NCI-H82 (cell line): ENCODE results near the gene IQCK.
A peak's percentile ranks its signal among the peaks of the same experiment; 100 is the strongest.

Experiments
- DNase-seq: peaks from one replicate; lab custom pipeline; 2025; lab: John Stamatoyannopoulos, UW

The IQCK gene

DNA sequence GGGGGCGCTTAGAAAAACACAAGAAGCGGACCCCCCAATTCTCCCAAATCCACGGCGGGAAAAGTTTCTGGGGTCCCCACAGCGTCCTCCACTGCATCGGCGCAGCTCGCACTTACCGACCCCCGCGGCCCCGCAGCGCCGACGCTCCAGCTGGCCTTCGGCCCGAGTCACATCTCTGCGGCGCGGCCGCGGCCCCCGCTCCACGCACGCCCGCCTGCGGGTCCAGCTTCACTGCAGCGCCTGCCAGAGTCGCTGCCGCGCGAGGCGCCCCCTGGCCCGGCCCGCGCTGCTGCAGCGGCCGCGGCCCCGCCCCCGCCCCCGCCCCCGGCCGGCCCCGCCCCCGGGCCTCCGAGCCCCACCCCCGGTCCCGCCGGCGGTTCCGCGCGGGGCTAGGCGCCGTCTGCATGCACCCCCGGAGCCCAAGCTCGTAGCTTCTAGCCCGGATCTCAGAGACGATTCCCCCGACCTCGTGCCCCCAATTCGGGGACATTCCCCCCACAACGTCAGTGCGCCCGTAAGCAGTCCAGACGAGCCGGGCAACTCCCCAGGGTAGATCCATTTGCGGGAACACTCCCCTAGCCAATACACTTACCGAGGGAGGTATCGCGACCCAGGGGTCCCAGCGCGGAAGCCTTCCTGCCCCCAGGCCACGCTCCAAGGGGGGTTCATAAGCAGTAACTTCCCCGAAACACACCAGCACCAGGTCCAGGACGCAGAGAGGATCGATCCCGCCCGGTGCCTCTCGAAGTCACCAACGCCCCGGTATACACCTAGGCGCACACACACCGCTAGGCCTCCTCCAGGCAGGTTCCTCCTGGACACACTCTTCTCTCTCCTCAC is 166.8 kb downstream of the IQCK start, which contains the start of gene GPRC5B:
TSS of gene GPRC5B (minus strand) at position 238 of the 840 bp plus-strand sequence. CDS start 12,003 bp downstream, outside the sequence.
- peak; percentile 72 for DNase-seq

DNA sequence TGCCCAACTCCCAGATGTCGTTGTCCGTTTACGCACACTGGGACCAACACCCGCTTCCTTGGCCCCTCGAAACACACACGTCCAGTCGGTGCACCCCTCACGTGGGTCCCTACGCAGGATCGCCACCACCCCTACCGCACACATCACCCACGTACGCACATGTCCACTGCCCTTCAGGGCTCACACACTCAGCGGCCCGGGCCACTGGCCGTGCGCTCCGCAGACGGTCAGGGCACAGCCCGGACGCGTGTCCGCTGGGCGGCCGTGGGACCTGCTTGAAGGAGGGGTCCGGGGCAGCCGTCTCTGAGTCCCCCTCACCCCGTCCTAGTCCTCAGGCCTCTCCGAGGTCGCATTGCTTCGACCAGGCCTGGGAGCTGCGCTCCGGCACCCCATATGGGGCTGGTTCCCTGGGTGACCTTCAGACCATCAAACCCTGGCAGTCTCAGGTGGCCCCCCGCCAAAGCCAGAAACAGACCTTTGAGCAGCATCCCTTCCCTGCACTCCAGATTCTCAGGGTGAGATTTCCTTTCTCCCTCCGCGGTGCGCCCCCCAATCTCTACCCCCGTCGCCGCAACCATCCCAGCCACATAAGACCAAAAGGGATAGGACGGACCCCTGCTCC is 167.5 kb downstream of the IQCK start:
- DNase-seq: no peak

DNA sequence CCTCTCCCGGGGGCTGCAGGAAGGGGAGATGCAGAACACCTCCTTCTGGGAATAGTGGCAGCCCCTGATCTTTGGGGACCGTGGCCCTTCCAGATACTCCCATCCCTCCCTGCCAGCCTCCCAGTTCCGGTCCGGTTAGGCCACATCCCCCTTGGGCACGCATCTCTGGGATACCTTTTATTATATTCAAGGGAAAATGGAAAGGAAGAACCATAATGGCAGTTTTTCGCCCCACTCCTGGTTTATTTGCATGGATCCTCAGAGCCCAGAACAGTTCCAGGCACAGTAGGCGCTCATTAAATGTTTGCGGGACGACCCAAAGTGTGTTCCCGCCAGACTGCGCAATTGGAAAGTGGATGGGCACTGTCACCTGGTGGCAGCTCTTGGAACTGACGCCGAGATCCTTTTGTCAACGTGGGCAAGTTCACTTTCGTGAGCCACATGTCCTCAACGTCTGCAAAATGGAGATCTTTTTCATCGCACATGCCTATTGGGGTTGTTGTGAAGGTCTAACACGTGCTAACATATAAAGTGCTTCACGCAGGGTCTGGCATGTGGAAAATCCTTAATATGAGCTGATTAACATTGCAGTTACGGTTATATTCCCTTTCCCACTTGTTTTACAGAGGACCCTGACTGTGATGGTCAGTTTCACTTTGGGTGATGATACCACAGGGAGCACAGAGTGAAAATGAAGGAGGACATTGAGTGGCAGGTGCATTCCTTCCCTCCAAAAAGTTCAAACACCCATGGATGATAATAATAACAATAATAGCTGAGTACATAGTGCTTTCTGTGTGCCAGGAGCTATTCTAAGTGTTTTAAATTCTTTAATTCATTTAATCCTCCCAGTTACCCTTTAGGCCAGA is 168.2 kb downstream of the IQCK start:
- peak; percentile 80 for DNase-seq

DNA sequence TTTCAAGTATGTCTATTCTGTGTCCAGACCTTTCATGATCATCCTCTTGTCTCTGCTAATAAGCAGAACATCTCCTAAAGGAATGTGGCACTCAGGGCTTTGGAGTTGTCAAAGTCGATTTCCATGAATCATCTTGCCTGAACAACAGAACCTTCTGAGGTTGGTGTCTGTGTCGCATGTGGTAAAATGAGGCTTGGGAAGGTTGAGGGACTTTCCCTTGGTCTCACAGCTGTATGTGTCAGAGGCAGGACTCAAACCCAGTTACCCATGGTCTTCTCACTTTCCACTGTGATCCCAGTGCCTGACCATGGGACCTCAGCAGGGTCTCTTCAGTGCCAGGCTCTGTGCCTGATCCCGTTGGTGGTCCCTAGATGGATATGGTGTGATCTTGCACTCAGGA is 170.8 kb downstream of the IQCK start:
- no peak for DNase-seq

DNA sequence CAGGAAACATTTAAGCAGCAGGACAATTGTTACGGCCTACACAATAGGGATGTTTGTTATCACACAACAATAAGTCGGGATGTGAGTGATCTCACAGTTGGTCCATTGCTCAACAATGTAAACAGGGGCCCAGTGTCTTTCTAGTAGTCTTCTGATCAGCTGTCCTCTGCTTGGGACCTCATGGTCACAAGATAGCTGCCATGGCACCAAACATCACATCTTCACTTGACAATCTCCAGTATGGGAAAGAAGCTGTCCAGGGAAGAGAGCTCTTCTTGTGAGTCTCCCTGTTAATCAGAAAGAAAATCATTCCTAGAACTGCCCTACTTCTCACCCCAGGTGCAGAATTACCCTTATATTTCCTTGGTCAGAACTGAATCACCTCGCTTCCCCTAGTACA is 172.8 kb downstream of the IQCK start:
- DNase-seq: no peak

DNA sequence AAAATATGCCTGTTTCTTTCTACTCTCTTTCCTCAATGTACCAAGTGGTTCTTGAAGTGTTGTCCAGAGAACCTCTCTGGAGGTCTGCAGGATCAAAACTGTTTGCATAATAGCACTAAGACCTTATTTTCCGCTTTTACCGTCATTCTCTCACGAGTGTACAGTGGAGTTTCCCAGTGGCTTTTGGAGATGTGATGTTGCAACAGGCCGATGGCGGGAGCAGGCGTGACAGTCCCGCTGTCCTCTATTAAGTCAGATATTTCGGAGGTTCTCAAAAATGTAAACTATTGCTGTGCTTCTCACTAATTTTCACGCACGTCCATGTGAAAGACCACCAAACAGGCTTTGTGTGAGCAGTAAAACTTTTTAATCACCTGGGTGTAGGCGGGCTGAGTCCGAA is 174.8 kb downstream of the IQCK start:
- DNase-seq: no peak

DNA sequence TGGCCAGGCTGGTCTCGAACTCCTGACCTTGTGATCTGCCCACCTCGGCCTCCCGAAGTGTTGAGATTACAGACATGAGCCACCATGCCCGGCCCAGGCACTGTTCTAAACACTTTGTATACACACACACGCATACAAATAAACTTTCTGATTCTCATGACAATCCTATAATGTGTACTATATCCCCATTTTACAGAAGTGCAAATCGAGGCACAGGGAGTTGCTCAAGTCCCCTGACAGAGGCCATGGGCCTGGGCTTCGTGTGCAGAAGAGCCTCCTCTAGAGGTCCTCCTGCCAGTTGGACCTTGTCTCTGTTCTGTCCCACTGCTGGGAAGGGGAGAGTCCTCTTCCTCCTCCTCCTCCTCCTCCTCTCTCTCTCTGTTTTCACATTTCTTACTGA is 176.5 kb downstream of the IQCK start:
- no peak for DNase-seq

DNA sequence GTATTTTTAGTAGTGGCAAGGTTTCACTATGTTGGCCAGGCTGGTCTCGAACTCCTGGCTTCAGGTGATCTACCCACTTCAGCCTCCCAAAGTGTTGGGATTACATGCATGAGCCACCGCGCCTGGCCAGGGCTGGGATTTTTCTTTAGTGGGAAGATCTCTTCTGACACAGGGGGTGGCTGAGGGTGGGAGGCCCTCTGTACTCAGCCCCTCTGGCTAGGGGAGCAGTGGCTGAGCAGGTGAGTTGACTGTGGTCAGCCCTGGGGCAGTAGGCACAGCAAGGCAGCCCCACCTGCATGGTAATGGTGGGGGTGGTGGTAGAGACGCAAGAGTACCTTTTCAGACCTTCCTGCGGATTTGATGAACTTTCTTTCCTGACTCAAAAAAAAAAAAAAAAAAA is 178.9 kb downstream of the IQCK start:
- no peak for DNase-seq

DNA sequence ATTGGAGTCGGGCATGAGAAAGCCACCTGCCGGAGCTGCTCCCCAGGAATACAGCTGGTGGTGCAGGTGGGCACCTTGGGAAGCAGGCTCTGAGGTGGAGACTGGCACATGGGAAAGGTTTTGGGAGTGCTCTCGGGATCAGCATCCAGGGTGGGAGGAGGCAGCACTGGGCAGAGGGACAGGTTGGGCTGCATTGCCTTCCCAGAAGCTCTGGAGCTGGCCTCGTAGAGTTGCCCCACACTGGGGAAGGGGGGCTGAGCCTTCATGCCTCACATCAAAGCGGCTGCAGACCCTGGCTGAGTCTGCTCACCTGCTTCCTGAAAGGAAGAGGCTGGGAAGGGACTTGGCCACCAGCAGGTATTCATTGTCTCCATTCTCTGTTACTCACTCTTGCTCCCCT is 180.1 kb downstream of the IQCK start:
- DNase-seq: no peak

DNA sequence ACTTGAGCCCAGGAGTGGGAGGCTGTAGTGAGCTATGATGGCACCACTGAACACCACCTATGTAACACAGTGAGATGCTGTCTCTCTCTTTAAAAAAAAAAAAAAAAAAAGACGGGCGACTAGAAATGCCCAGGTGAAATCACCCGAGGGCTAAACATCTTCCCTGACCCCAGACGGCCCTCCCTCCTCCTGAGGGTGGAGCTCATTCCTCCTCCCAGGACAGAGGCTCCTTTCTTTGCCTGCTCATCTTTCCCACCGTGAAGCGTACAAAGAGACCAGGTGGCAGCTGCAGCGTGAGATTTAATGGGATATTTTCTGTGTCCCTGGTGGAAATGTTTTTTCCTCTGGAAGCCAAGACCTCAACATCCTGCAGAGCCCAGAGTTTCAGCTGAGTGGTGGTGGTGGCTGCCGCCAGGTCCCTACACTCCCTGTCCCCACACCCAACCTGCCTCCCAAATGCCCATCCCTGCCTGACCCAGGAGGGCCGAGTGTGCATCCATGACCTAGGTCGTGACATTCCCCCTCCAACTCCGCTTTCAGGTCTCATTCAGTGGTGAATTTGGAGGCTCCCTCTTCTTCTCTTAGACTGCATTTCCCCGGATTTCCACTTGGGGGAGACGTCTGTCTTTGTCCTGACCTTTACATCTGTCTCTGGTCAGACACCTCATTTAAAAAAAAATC is 181.0 kb downstream of the IQCK start:
- DNase-seq: peak; percentile 84

DNA sequence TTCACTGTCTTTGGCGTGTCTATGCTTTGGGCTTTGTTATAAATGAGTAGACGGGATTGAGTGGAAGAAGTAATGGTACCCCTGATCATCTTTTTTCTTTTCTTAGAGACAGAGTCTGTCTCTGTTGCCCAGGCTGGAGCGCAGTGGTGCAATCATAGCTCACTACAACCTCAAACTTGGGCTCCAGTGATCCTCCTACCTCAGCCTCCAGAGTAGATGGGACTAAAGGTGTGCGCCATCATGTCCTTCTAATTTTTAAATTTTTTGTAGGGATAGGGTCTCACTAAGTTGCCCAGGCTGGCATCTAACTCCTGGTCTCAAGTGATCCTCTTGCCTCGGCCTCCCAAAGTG is 181.5 kb downstream of the IQCK start:
- DNase-seq: no peak

DNA sequence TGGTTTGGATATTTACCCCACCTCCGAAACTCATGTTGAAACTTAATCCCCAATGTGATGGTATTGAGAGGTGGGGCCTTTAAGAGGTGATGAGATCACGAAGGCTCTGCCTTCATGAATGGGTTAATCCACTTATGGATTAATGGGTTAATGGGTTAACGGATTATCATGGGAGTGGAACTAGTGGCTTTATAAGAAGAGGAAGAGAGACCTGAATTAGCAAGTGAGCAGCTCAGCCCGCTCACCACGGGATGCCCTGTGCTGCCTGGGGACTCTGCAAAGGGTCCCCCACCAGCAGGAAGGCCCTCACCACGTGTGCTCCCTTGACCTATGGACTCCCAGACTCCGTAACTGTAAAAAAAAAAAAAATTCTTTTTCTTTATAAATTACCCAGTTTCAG is 183.1 kb downstream of the IQCK start:
- DNase-seq: peak; percentile 98

DNA sequence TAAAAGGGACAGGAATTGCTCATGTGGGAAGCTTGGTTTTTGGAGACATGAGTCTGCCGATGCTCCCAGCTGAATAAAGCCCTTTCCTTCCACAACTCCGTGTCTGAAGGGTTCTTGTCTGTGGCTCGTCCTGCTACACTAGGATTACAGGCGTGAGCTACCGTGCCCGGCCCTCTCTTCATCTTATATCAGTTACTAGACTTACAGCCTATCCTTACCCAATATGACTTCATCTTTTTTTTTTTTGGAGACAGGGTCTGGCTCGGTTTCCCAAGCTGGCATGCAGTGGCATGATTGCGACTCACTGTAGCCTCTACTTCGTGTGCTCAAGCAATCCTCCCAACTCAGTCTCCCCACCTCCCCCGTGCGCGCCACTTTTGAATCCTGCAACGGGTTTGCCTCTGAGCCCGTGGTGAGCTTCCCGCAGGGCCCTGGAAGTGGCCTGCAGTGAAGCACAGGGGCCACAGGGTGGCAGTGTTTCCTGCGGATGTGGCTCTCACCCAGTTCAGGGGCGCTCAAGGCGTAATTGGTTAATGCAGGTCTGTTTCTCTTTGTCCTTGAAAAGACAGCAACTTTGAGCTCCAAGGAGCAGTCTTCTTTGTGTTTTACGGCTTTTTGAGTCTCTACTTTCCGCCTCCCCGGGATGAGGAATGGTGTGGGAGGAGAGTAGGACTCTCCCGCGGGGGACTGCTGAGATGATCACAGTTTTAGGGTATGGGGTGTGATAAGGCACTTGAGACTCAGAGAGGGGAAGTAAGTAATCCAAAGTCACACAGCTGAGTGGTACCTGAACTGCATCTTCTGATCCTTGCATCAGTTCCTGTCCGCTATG is 189.3 kb downstream of the IQCK start:
- peak; percentile 84 for DNase-seq
